CD4-positive, alpha-beta T cell (primary cell): ENCODE measurements around the gene ADAD2. TPM values are rescaled to one million over a fixed set of nuclear protein-coding genes. Genes with fewer than 3 reads are reported as not detected.
"Not testable (repeated sequence)": the region's sequence is repeated elsewhere in the genome, so short reads cannot be mapped to it uniquely, and the experiment has no call there.

Experiments used
- ATAC-seq: fragments of 200-7000 bp; cut with Tn5 transposase; one replicate; pipeline ENCODE4 v1.10.0; 2022; ENCODE audit warnings: mild to moderate bottlenecking; ENCODE audit not compliant: poor library complexity
- CTCF ChIA-PET: fragments of 350-600 bp; sonication (Branson Sonifier 250); formaldehyde crosslinking; loops from one replicate; lab custom pipeline; 2021; ENCODE audit warnings: antibody characterized with exemption, inconsistent platforms; lab: Charles Lee
- POLR2A ChIA-PET: fragments of 350-600 bp; sonication (Branson Sonifier 250); formaldehyde crosslinking; loops from one replicate; lab custom pipeline; 2021; ENCODE audit warnings: antibody characterized with exemption, inconsistent platforms; lab: Charles Lee
- DNase-seq, 14 experiments: peaks; one replicate each; pipeline ENCODE4 v3.0.0-alpha.2; 2013 to 2020; ENCODE audit warnings: mixed read lengths in 2 of 14
- H3K27ac ChIP-seq, 2 donors: one replicate each; pipeline versions ENCODE4 v1.5.1 to v1.7.0; 2013; ENCODE audit warnings: low read length in 2 of 2, low read depth in 1 of 2, mild to moderate bottlenecking in 1 of 2
- H3K27me3 ChIP-seq, 2 experiments: 1 replicate in 1 of 2; 2 replicates in 1 of 2; pipeline versions ENCODE4 v1.6.1 to v1.7.0; 2013; ENCODE audit warnings: low read length in 2 of 2, control low read depth in 1 of 2, mild to moderate bottlenecking in 1 of 2, moderate library complexity in 1 of 2; ENCODE audit not compliant: insufficient read depth in 2 of 2, control insufficient read depth in 1 of 2
- H3K36me3 ChIP-seq: one replicate; pipeline ENCODE4 v1.6.1; 2013; ENCODE audit warnings: low read length, control low read depth; ENCODE audit not compliant: insufficient read depth
- H3K4me1 ChIP-seq: one replicate; pipeline ENCODE4 v1.6.1; 2013; ENCODE audit warnings: low read length, control low read depth; ENCODE audit not compliant: insufficient read depth
- H3K4me3 ChIP-seq: one replicate; pipeline ENCODE4 v1.5.1; 2013; ENCODE audit warnings: mild to moderate bottlenecking, low read length, moderate library complexity
- H3K9me3 ChIP-seq, 2 experiments: 1 replicate in 1 of 2; 2 replicates in 1 of 2; pipeline versions ENCODE4 v1.6.1 to v1.7.0; 2013; ENCODE audit warnings: low read length in 2 of 2, mild to moderate bottlenecking in 2 of 2, control low read depth in 1 of 2, moderate library complexity in 1 of 2; ENCODE audit not compliant: control insufficient read depth in 1 of 2, insufficient read depth in 1 of 2
- H3K27ac Mint-ChIP-seq: one replicate; pipeline ENCODE4 v1.8.0; 2020; ENCODE audit warnings: mixed read lengths
- H3K27me3 Mint-ChIP-seq: one replicate; pipeline ENCODE4 v1.8.0; 2021; ENCODE audit warnings: mixed read lengths
- H3K36me3 Mint-ChIP-seq: one replicate; pipeline ENCODE4 v1.8.0; 2021; ENCODE audit warnings: low read depth, mixed read lengths
- H3K4me1 Mint-ChIP-seq: one replicate; pipeline ENCODE4 v1.8.0; 2021; ENCODE audit warnings: low read depth, mixed read lengths
- H3K4me3 Mint-ChIP-seq: one replicate; pipeline ENCODE4 v1.8.0; 2020; ENCODE audit warnings: mild to moderate bottlenecking, mixed read lengths
- H3K9me3 Mint-ChIP-seq: one replicate; pipeline ENCODE4 v1.8.0; 2020; ENCODE audit warnings: mixed read lengths
- CTCF ChIP-seq: fragments of 200-600 bp; IDR thresholded peaks from one replicate; pipeline ENCODE4 v1.8.0; 2022; ENCODE audit warnings: antibody characterized with exemption, mild to moderate bottlenecking
- intact Hi-C, 2 experiments: fragments of 100-400 bp; cut with DNase I in 1 of 2; cut with micrococcal nuclease in 1 of 2; formaldehyde crosslinking; loops; one replicate each; pipeline versions ENCODE4 v1.15.1 to v1.9.0; 2023 to 2025; cut with DNase I, micrococcal nuclease
- total RNA-seq, 174 experiments: library from RNA in 2 of 174; stranded (reverse) in 2 of 174; gene quantifications; one replicate each; pipeline ENCODE4 v1.2.3 and lab custom pipeline; 2021 to 2026

ADAD2 gene
- total RNA-seq, 2 experiments from 2014 or later: 0.59 TPM; not detected in 1

- H3K27me3 Mint-ChIP-seq: no peaks in the 10 kb centered on the region
- no peaks in the 10 kb centered on the region for H3K9me3 ChIP-seq
- H3K27me3 ChIP-seq: no peaks in the 10 kb centered on the region
- no peak overlapping the region for H3K4me3 Mint-ChIP-seq
- intact Hi-C loops: no loop called here
- DNase-seq (peak in 2 of 14 experiments; percentile 42 to 65), ATAC-seq (no peak)
- H3K36me3 ChIP-seq: no peaks in the 10 kb centered on the region
- no peak for TF ChIP-seq CTCF
- H3K27ac ChIP-seq: no peak overlapping the region
- ChIA-PET CTCF (no interaction called here), POLR2A (no interaction called here)
- H3K9me3 Mint-ChIP-seq: no peaks in the 10 kb centered on the region
- no peak overlapping the region for H3K27ac Mint-ChIP-seq
- no peak overlapping the region for H3K4me3 ChIP-seq
- no peaks in the 10 kb centered on the region for H3K4me1 Mint-ChIP-seq
- peaks cover under 1% of the 10 kb centered on the region for H3K4me1 ChIP-seq
- H3K36me3 Mint-ChIP-seq: no peaks in the 10 kb centered on the region
These were observed 8.9 kb downstream of the ADAD2 start for GRCh38 chr16:84199861-84200260.

- CTCF ChIA-PET, H3K4me1 Mint-ChIP-seq, H3K27ac ChIP-seq, H3K4me3 Mint-ChIP-seq, H3K36me3 Mint-ChIP-seq, intact Hi-C loops, H3K27me3 Mint-ChIP-seq, POLR2A ChIA-PET, H3K9me3 Mint-ChIP-seq, H3K27me3 ChIP-seq, H3K27ac Mint-ChIP-seq, H3K4me3 ChIP-seq, H3K9me3 ChIP-seq, ATAC-seq, DNase-seq, H3K4me1 ChIP-seq, H3K36me3 ChIP-seq: not testable (repeated sequence)
These were observed 13.6 kb downstream of the ADAD2 start for GRCh38 chr16:84204551-84204950.

- POLR2A ChIA-PET, H3K36me3 ChIP-seq, H3K4me3 ChIP-seq, H3K27ac Mint-ChIP-seq, intact Hi-C loops, H3K36me3 Mint-ChIP-seq, H3K4me1 Mint-ChIP-seq, H3K9me3 Mint-ChIP-seq, H3K27me3 ChIP-seq, H3K27ac ChIP-seq, H3K4me1 ChIP-seq, DNase-seq, H3K4me3 Mint-ChIP-seq, CTCF ChIA-PET, H3K9me3 ChIP-seq, H3K27me3 Mint-ChIP-seq, ATAC-seq: not testable (repeated sequence)
These were observed 14.2 kb downstream of the ADAD2 start for GRCh38 chr16:84205123-84205522.

GRCh38 chr16:84205976-84206691 is 15.2 kb downstream of the ADAD2 start:
- TF ChIP-seq CTCF: no peak
- POLR2A ChIA-PET: no interaction called here
- CTCF ChIA-PET: no interaction called here

More at GRCh38 chr16:84205976-84206691, 15.2 kb downstream of the ADAD2 start:
- Histone ChIP-seq H3K27me3 (no peaks in the 10 kb centered on the region), H3K4me3 (no peak overlapping the region), H3K4me1 (no peaks in the 10 kb centered on the region), H3K27ac (no peak overlapping the region), H3K36me3 (no peaks in the 10 kb centered on the region), H3K9me3 (no peaks in the 10 kb centered on the region)
- Mint-ChIP-seq H3K4me1 (no peaks in the 10 kb centered on the region), H3K9me3 (no peaks in the 10 kb centered on the region), H3K36me3 (no peaks in the 10 kb centered on the region), H3K4me3 (no peak overlapping the region), H3K27me3 (no peaks in the 10 kb centered on the region), H3K27ac (no peak overlapping the region)
- ATAC-seq: no peak
- DNase-seq: no peak
- intact Hi-C loops: no loop called here
